GDM1 (cell line): ENCODE results near the gene TES.
"Not testable (repeated sequence)": the region's sequence is repeated elsewhere in the genome, so short reads cannot be mapped to it uniquely, and the experiment has no call there.

Source experiments
- DNase-seq: peaks from one replicate; lab custom pipeline; 2025; lab: John Stamatoyannopoulos, UW

The TES gene

DNA sequence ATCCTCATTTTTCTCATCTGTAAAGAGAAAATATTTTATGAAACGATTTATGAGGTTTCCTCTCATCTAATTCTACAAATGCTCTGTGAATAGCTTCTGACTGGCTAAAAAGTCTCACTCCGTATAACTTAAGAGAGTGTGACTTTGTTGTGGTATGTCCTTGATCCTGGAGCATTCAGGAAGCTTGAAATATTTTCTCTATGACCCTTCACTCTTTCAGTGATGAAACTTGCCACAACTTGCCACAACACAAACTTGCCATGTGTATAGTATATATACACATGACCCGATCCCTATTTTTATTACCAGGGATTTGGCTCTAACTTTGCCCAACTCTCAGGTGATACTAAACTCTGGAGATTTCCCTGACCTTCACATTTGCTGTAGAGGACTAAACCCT, 74.1 kb downstream of the TES start:
- no peak for DNase-seq

DNA sequence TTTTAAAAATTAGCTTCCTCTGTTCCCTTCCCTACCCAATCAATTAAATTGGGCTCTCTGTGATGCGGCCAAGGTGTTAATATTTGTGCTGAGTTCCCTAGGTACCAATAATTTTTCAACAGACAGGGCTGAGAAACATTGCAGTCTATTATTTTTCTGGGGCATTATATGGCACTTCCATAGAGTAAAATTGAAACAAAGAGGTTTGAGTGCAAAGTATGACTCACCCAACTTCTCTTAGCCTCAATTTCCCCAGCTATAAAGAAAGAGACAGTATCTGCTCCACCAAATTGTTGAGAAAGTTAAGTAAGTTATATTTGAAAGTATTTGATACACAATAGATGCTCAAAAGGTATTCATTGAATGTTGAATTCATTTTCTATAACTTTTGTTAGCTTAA, 74.9 kb downstream of the TES start:
- DNase-seq = no peak

DNA sequence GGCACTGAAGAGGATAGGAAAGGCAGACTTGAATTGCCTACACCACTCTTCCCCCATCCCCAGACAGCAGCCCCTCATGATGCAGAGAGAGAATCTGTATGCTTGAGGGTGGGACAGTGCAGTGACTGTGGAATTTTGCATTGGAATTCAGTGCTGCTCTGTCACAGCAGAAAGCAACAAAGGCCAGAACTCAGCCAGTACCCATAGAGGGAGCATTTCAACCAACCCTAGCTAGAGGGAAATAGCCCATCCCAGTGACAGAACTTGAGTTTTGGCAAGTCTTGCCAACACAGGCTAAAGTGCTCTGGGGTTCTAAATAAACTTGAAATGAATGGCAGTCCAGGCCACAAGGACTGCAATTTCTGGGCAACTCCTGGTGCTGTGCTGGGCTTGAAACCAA, 80.4 kb downstream of the TES start:
- no peak for DNase-seq

DNA sequence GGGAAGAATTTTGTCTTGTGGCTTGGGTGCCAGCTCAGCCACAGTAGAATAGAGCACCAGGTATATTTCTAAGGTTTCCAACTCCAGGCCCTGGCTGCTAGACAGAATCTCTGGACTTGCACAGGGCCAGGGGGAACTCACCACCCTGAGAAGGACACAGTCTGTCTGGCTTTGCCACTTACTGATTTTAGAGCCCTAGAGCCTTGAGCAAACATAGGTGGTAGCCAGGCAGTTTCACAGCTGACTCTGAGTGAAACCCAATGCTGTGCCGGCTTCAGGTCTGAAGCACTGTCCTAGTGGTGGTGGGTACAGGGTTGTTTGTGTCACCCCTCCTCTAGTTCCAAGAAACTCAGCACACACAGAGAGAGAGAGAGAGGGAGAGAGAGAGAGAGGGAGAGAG, 81.6 kb downstream of the TES start:
- no peak for DNase-seq

DNA sequence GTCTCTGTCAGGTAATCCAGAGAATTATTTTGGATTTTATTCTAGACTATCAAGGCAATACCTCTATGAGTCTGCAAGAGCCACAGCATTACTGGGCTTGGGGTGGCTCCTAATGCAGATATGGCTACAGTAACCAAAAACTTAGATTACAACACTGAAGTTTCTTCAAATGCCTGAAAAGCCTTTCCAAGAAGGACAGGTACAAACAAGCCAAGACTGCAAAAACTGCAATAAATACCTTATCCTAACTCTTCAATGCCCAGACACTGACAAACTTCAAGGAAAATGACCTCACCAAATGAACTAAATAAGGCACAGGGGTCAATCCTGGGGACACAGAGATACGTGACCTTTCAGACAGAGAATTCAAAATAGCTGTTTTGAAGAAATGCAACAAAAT, 82.0 kb downstream of the TES start:
- no peak for DNase-seq

GRCh38 chr7:116293139-116293538, 82.8 kb downstream of the TES start:
- DNase-seq = no peak

- no peak for DNase-seq
Observed at GRCh38 chr7:116293633-116294032, 83.3 kb downstream of the TES start.

- DNase-seq = not testable (repeated sequence)
Observed at GRCh38 chr7:116295903-116296302, 85.6 kb downstream of the TES start.

GRCh38 chr7:116298055-116298454, 87.7 kb downstream of the TES start:
- DNase-seq = no peak

GRCh38 chr7:116298576-116298975, 88.2 kb downstream of the TES start:
- DNase-seq = no peak

DNA sequence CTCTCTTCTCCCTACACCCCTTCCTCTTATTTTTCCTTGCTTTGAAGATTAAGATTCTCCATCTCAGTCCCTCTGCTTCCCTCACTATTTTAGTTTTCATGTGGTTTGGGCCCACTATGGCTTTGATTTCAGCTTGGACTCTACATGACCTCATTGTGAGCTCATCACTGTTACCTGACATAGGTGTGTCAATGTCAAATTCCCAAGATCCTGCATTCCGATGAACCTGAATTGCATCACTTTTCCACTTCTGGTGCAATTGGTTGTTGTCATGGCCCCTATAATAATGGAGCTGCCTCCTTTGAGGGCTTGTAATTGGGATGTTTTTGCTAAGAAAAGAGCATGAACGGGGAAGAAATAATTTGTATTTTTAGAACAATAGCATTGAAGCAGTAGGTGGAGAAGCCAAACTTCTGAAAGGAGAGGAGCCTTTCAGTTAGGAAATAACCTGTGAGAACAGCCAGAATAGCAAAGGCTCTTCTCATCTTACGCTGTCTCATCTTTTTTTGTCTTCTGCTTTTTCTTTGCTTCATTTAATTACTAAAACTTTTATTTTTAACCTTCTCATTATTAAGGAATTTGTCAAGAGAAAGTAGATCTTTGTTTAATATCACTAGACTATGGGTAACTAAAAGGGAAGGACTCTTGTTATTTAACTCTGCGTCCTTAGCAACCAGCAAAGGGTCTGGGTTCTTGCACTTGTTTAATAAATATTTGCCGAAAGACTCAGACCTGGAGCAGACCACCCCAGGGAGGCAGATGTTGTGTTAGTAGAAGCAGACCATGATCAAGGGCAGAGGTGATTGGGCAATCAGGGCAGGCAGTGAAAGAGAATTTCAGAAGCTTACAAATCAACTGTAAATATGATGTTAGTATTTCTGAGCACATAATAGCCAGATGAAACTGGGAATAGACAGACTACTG, 95.4 kb downstream of the TES start:
- DNase-seq = no peak

DNA sequence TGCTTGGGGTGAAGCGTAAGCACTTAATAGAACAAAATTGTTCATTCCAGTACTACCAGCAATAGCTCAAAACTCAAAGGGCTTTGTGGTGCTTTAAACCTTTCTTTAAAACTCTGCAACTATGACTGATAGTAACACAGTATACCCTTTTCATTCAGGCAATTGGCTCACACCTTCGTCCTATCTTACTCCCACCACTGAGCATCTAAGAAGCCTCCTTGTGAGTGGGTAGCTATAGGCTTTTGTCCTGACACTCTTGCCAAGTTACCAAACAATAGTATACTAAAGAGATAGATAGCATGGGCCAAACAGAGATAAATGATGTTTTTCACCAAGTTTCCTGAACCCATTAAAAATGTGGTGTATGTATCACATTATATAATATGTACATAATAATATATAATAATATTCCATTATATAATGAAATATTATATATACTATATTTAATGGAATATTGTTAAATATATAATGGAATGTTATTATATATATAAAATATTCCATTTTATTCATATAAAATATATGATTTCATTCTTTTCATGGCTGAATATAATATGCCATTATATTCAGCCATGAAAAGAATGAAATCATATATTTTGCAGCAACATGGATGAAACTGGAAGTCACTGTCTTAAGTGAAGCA, 96.2 kb downstream of the TES start:
- DNase-seq = no peak

GRCh38 chr7:116307253-116307652, 96.9 kb downstream of the TES start:
- DNase-seq = no peak
